ENCODE results near the gene ITPR2. TPM values are rescaled to one million over a fixed set of nuclear protein-coding genes. Genes with fewer than 3 reads are reported as not detected.

ITPR2 gene
- total RNA-seq, 1 donor from 2014 or later, result 15.8 TPM

GRCh38 chr12:26453246-26453645, 379.7 kb downstream of the ITPR2 start:
- intact Hi-C loops (cut with micrococcal nuclease), result no loop called here
- peaks cover 23% of the 10 kb centered on the region for H3K4me1 ChIP-seq
- H3K36me3 ChIP-seq, result peaks cover 15% of the 10 kb centered on the region
- no peaks in the 10 kb centered on the region for H3K27me3 ChIP-seq (ENCODE audit: low read depth)
- no peaks in the 10 kb centered on the region for H3K9me3 ChIP-seq (replicated peaks)
- TF ChIP-seq CTCF (IDR thresholded peaks at IDR 0.05; ENCODE audit: borderline replicate concordance), result no peak
- no peak overlapping the region for H3K4me3 ChIP-seq
- no peak for DNase-seq
- no peak overlapping the region for H3K27ac ChIP-seq (replicated peaks)

GRCh38 chr12:26452511-26452910, 380.5 kb downstream of the ITPR2 start:
- Histone ChIP-seq H3K36me3 (peaks cover 8% of the 10 kb centered on the region), H3K4me1 (peaks cover 23% of the 10 kb centered on the region), H3K27ac (replicated peaks) (no peak overlapping the region), H3K27me3 (ENCODE audit: low read depth) (no peaks in the 10 kb centered on the region), H3K4me3 (no peak overlapping the region), H3K9me3 (replicated peaks) (no peaks in the 10 kb centered on the region)
- no peak for TF ChIP-seq CTCF (IDR thresholded peaks at IDR 0.05; ENCODE audit: borderline replicate concordance)
- no peak for DNase-seq
- intact Hi-C loops (cut with micrococcal nuclease), result no loop called here

- Histone ChIP-seq H3K9me3 (replicated peaks) (no peaks in the 10 kb centered on the region), H3K27ac (replicated peaks) (no peak overlapping the region), H3K27me3 (ENCODE audit: low read depth) (no peaks in the 10 kb centered on the region), H3K36me3 (peaks cover 6% of the 10 kb centered on the region), H3K4me3 (no peak overlapping the region), H3K4me1 (peaks cover 23% of the 10 kb centered on the region)
- no peak for TF ChIP-seq CTCF (IDR thresholded peaks at IDR 0.05; ENCODE audit: borderline replicate concordance)
- no peak for DNase-seq
- intact Hi-C loops (cut with micrococcal nuclease), result no loop called here
Measured at GRCh38 chr12:26451763-26452162, 381.2 kb downstream of the ITPR2 start.

- H3K27me3 ChIP-seq (ENCODE audit: low read depth), result no peaks in the 10 kb centered on the region
- peaks cover 10% of the 10 kb centered on the region for H3K36me3 ChIP-seq
- intact Hi-C loops (cut with micrococcal nuclease), result no loop called here
- no peak overlapping the region for H3K27ac ChIP-seq (replicated peaks)
- H3K4me3 ChIP-seq, result no peak overlapping the region
- H3K9me3 ChIP-seq (replicated peaks), result no peaks in the 10 kb centered on the region
- peaks cover 11% of the 10 kb centered on the region for H3K4me1 ChIP-seq
- TF ChIP-seq CTCF (IDR thresholded peaks at IDR 0.05; ENCODE audit: borderline replicate concordance), result no peak
- no peak for DNase-seq
Measured at GRCh38 chr12:26445909-26446308, 387.1 kb downstream of the ITPR2 start.

- H3K36me3 ChIP-seq, result peaks cover 13% of the 10 kb centered on the region
- intact Hi-C loops (cut with micrococcal nuclease), result no loop called here
Measured at GRCh38 chr12:26443309-26443708, 389.7 kb downstream of the ITPR2 start.

More at GRCh38 chr12:26443309-26443708, 389.7 kb downstream of the ITPR2 start:
- Histone ChIP-seq H3K4me1 (peaks cover 11% of the 10 kb centered on the region), H3K4me3 (no peak overlapping the region), H3K27me3 (ENCODE audit: low read depth) (no peaks in the 10 kb centered on the region), H3K27ac (replicated peaks) (no peak overlapping the region), H3K9me3 (replicated peaks) (no peaks in the 10 kb centered on the region)
- no peak for TF ChIP-seq CTCF (IDR thresholded peaks at IDR 0.05; ENCODE audit: borderline replicate concordance)
- no peak for DNase-seq
